IPS-20b (cell line): ENCODE results near the gene MRPL33.

Source experiments
- H3K27ac ChIP-seq: one replicate; pipeline ENCODE4 v1.5.1; 2013; ENCODE audit warnings: low read length
- H3K27me3 ChIP-seq: 2 replicates; pipeline ENCODE4 v1.6.1; 2013; ENCODE audit warnings: mild to moderate bottlenecking, low read length, inconsistent platforms; ENCODE audit not compliant: insufficient read depth
- H3K36me3 ChIP-seq: 2 replicates; pipeline ENCODE4 v1.6.1; 2013; ENCODE audit warnings: low read depth, mild to moderate bottlenecking, inconsistent platforms, low read length, moderate library complexity; ENCODE audit not compliant: insufficient read depth
- H3K4me1 ChIP-seq: 2 replicates; pipeline ENCODE4 v1.6.1; 2013; ENCODE audit warnings: mild to moderate bottlenecking, control low read depth, inconsistent platforms, low read length, moderate library complexity; ENCODE audit not compliant: insufficient read depth
- H3K4me3 ChIP-seq: 2 replicates; pipeline ENCODE4 v1.5.1; 2013; ENCODE audit warnings: mild to moderate bottlenecking, low read length, inconsistent platforms
- H3K9ac ChIP-seq: 2 replicates; pipeline ENCODE4 v1.6.1; 2013; ENCODE audit warnings: low read depth, mild to moderate bottlenecking, inconsistent platforms, low read length, moderate library complexity
- H3K9me3 ChIP-seq: 2 replicates; pipeline ENCODE4 v1.6.1; 2013; ENCODE audit warnings: mild to moderate bottlenecking, low read depth, low read length, inconsistent platforms; ENCODE audit not compliant: insufficient read depth

The MRPL33 gene

DNA sequence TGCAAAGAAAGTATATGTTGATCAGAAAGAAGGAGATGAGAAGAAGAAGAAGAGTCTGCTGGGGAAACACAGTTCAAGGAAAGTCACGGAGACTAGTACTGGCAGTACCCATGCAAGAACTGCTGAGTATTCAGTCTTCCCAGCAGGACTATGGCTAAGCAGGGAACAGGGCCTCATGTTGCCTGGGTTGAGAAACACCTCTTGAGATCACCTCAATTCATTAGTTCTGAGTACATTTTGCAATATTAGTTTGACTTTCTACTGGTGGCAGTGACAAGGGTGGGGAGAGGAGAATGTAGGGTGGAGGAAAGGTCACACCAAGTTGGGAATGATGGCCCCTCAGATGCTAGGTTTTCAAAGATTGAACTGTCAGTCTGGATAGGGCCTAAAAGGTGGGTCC lies 50.5 kb downstream of the MRPL33 start:
- Histone ChIP-seq H3K4me3 (no peak overlapping the region), H3K27ac (no peak overlapping the region), H3K9ac (no peak overlapping the region), H3K27me3 (no peaks in the 10 kb centered on the region), H3K4me1 (no peaks in the 10 kb centered on the region), H3K36me3 (no peaks in the 10 kb centered on the region), H3K9me3 (peaks cover 7% of the 10 kb centered on the region; the same call in 1 of the 2 replicates)

DNA sequence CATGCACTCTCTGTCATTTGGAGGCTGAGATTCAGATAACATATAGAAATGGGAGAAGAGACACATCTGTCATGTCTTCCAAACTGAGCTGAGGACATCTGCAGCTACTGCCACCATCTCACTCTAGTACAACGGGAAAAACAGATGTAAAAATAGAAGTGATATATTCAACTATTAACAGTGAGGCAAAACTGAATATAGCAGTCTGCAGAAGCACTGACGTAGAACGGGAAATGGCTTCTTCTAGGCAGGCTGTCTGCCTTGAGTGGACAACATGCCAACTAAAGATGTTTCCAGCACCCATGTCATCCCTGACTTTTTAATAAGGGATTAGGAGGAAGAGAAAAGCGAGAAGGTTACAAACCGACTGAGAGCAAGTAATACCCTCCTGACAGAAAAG lies 51.6 kb downstream of the MRPL33 start:
- no peaks in the 10 kb centered on the region for H3K36me3 ChIP-seq
- no peak overlapping the region for H3K4me3 ChIP-seq
- no peak overlapping the region for H3K9ac ChIP-seq
- H3K27ac ChIP-seq: no peak overlapping the region
- H3K4me1 ChIP-seq: no peaks in the 10 kb centered on the region
- peaks cover 7% of the 10 kb centered on the region; the same call in 1 of the 2 replicates for H3K9me3 ChIP-seq
- no peaks in the 10 kb centered on the region for H3K27me3 ChIP-seq

DNA sequence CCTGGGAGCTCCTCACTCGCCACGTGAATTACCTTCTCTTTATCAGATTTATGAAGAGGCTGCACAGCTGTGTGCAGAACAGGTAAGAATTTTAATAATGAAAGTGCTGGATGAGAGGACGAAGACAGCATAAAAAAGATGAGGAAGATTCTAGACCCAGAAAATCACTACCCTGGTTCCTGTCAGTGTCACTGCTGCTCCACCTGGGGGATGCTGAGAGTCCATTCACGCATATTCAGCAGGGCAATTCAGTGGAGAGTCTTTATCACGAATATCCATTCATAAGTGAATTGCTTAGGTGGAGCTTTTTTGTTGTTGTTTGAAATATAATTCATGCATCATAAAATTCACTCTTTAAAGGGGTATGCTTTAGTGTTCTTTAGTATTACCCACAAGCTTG lies 52.0 kb downstream of the MRPL33 start:
- H3K36me3 ChIP-seq: no peaks in the 10 kb centered on the region
- peaks cover 7% of the 10 kb centered on the region; the same call in 1 of the 2 replicates for H3K9me3 ChIP-seq
- no peak overlapping the region for H3K4me3 ChIP-seq
- no peaks in the 10 kb centered on the region for H3K4me1 ChIP-seq
- no peaks in the 10 kb centered on the region for H3K27me3 ChIP-seq
- H3K27ac ChIP-seq: no peak overlapping the region
- H3K9ac ChIP-seq: no peak overlapping the region

DNA sequence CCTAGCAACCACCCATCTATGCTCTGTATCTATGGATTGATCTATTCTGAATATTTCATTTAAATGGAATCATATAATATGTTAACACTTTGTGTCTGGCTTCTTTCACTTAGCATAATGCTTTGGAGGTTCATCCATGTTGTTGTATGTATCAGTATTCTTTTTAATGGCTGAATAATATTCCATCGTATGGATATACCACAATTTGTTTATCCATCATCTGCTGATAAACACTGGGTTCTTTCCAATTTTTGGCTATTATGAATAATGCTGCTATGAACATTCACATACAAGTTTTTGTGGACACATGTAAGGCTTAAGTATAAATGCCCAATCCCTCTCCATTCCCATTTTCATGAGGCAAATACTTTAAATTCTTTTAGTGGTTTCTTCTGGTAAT lies 52.9 kb downstream of the MRPL33 start:
- H3K27me3 ChIP-seq: no peaks in the 10 kb centered on the region
- no peak overlapping the region for H3K4me3 ChIP-seq
- H3K36me3 ChIP-seq: no peaks in the 10 kb centered on the region
- H3K4me1 ChIP-seq: no peaks in the 10 kb centered on the region
- H3K9ac ChIP-seq: no peak overlapping the region
- H3K27ac ChIP-seq: no peak overlapping the region
- H3K9me3 ChIP-seq: peaks cover 7% of the 10 kb centered on the region; the same call in 1 of the 2 replicates

DNA sequence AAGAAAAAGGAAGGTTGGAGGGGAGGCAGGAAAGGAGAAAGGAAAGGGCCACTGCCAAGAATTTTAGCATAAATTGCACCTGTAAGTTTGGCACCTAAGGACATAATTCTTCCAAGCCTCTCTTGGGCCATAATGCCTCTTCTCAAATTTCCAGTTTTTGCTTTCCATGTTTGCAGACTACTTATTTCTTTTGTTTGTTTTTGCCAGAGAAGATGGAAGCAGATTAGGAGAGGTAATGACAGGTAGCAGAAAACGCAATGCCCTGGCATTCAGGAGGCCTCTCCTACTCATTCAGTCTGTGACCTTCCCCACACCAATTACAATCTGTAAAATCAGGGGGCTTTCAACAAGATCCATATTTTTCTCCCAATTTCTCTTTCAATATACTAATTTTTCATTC lies 56.8 kb downstream of the MRPL33 start:
- H3K9me3 ChIP-seq: peaks cover 7% of the 10 kb centered on the region; the same call in 1 of the 2 replicates
- no peak overlapping the region for H3K9ac ChIP-seq
- no peak overlapping the region for H3K27ac ChIP-seq
- H3K4me3 ChIP-seq: no peak overlapping the region
- no peaks in the 10 kb centered on the region for H3K36me3 ChIP-seq
- H3K4me1 ChIP-seq: no peaks in the 10 kb centered on the region
- no peaks in the 10 kb centered on the region for H3K27me3 ChIP-seq
